ENCODE data around the gene TPCN1. TPM values are rescaled to one million over a fixed set of nuclear protein-coding genes. Genes with fewer than 3 reads are reported as not detected.

Gene TPCN1
- total RNA-seq, 1 experiment from 2014 or later = 13.5 TPM

DNA sequence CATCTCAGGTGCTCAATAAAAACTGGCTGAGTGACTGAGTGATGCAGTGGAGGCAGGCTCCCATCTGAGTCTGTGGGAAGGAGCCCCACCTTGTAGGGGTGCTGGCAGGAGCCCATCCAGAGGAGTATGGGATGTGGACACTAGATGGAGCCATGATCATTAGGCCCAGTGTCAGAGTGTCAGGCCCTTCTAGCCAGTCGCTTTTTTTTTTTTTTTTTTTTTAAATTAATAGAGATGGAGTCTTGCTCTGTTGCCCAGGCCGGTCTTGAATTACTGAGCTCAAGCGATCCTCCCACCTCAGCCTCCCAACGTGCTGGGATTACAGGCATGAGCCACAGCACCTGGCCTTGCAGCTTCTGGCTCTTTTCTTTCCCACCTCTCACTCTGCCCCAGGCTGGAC lies 24.3 kb upstream of the TPCN1 start:
- H3K36me3 Mint-ChIP-seq (ENCODE audit: insufficient read depth in 1 of 3, low read depth in 3 of 3) = peaks cover 5 to 15% (median 13%) of the 10 kb centered on the region in 3 experiments; a peak in 5 of 7 replicates

More for the DNA sequence above, 24.3 kb upstream of the TPCN1 start:
- Mint-ChIP-seq H3K27me3 (ENCODE audit: low read depth) (no peaks in the 10 kb centered on the region), H3K9me3 (no peaks in the 10 kb centered on the region), H3K27ac (no peak overlapping the region), H3K4me3 (no peak overlapping the region), H3K4me1 (peaks cover 8 to 10% of the 10 kb centered on the region in 2 experiments; a peak in 3 of 4 replicates)
- DNase-seq = peak; percentile 82
- Histone ChIP-seq H3K18ac (ENCODE audit: insufficient read length, low read depth, low read length) (no peak overlapping the region), H3K79me2 (ENCODE audit: insufficient read depth, low read length) (no peaks in the 10 kb centered on the region), H3K23me2 (ENCODE audit: insufficient read length, low read depth, low read length, poor library complexity, severe bottlenecking) (no peaks in the 10 kb centered on the region), H2AK5ac (ENCODE audit: insufficient read length, low read length) (no peak overlapping the region), H3K4me2 (ENCODE audit: insufficient read depth, insufficient read length, low read length) (no peak overlapping the region), H2BK20ac (ENCODE audit: low read depth, low read length, poor library complexity, severe bottlenecking) (no peak overlapping the region), H3K14ac (ENCODE audit: insufficient read depth, low read length) (no peak overlapping the region), H4K8ac (replicated peaks; ENCODE audit: insufficient read length, low read depth, low read length) (no peak overlapping the region), H2BK120ac (ENCODE audit: low read depth, low read length, poor library complexity, severe bottlenecking) (no peak overlapping the region), H3K4ac (ENCODE audit: low read depth, low read length) (no peak overlapping the region), H3T11ph (ENCODE audit: low read length) (no peak overlapping the region), H4K20me1 (ENCODE audit: control insufficient read depth, insufficient read depth, insufficient read length) (no peaks in the 10 kb centered on the region), H2BK15ac (ENCODE audit: low read depth, low read length) (no peak overlapping the region), H2AFZ (ENCODE audit: low read length) (no peak overlapping the region), H2BK5ac (ENCODE audit: insufficient read length, low read length) (no peak overlapping the region), H3K4me1 (ENCODE audit: insufficient read depth, low read length) (no peaks in the 10 kb centered on the region), H3K27me3 (ENCODE audit: insufficient read depth, low read length) (no peaks in the 10 kb centered on the region), H3K9ac (ENCODE audit: extremely low read depth, insufficient read length, low read length) (no peak overlapping the region), H3K9me3 (ENCODE audit: control insufficient read depth, low read depth, low read length) (no peaks in the 10 kb centered on the region), H2BK12ac (ENCODE audit: insufficient read length, low read depth, low read length) (no peak overlapping the region), H3K79me1 (ENCODE audit: insufficient read depth, low read depth, low read length, poor library complexity, severe bottlenecking) (no peaks in the 10 kb centered on the region), H4K91ac (ENCODE audit: insufficient read length, low read depth, low read length) (no peak overlapping the region), H4K5ac (ENCODE audit: insufficient read length, low read depth, low read length) (no peak overlapping the region), H3K56ac (ENCODE audit: insufficient read length, low read depth, low read length) (no peak overlapping the region), H3K27ac (ENCODE audit: insufficient read length, low read depth, low read length) (no peak overlapping the region), H3K23ac (ENCODE audit: insufficient read length, low read depth, low read length) (no peak overlapping the region)
- TF ChIP-seq, protein P1, sequence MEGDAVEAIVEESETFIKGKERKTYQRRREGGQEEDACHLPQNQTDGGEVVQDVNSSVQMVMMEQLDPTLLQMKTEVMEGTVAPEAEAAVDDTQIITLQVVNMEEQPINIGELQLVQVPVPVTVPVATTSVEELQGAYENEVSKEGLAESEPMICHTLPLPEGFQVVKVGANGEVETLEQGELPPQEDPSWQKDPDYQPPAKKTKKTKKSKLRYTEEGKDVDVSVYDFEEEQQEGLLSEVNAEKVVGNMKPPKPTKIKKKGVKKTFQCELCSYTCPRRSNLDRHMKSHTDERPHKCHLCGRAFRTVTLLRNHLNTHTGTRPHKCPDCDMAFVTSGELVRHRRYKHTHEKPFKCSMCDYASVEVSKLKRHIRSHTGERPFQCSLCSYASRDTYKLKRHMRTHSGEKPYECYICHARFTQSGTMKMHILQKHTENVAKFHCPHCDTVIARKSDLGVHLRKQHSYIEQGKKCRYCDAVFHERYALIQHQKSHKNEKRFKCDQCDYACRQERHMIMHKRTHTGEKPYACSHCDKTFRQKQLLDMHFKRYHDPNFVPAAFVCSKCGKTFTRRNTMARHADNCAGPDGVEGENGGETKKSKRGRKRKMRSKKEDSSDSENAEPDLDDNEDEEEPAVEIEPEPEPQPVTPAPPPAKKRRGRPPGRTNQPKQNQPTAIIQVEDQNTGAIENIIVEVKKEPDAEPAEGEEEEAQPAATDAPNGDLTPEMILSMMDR (conservative IDR thresholded peaks at IDR 0.05) = peak; percentile 77
- no CpG with 5 or more reads among the region's 4 CpGs for WGBS (ENCODE audit: extremely low coverage, insufficient read length, low lambda C conversion rate)

Data from H9 (cell line).